ENCODE measurements around the gene NEUROG3. TPM values are rescaled to one million over a fixed set of nuclear protein-coding genes. Genes with fewer than 3 reads are reported as not detected.

NEUROG3 gene
- total and polyA plus RNA-seq, 12 donors, result 0.07 to 0.78 (median 0.38) TPM; not detected in 8

DNA sequence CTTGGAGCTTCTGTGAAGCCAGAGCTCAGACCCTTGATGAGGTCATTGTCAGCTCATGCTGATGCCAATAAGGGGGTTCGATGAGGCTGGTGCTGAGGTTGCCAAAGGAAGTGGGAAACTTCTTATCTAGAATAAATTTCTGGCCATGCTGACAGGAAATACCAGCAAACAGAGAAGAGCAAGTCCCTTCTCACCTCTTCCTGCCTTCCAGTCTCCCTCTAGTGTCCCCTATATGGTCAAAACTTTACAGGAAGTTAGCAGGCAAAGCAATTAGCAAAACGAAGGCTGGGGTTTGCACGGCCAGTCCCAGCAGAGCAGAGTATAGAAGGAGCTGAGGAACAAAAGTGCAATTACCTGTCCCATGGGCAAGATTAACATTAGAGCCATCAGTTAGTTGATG is 15.1 kb upstream of the NEUROG3 start:
- H3K27me3 ChIP-seq, result no peaks in the 10 kb centered on the region
- H3K4me1 ChIP-seq (replicated peaks in 1 of 2), result no peaks in the 10 kb centered on the region
- H3K27ac ChIP-seq, result no peak overlapping the region
- no peak overlapping the region for H3K4me3 ChIP-seq
- no peaks in the 10 kb centered on the region for H3K9me3 ChIP-seq (replicated peaks in 1 of 3)
- 19 to 33% (median 22%) methylated on average over 3 of the region's 3 CpGs for WGBS, 4 donors
- no peak for DNase-seq
- intact Hi-C loops (cut with DNase I), result no loop called here
- no peaks in the 10 kb centered on the region for H3K36me3 ChIP-seq (replicated peaks in 1 of 2)
- TF ChIP-seq POLR2A (IDR thresholded peaks at IDR 0.05), result no peak
- TF ChIP-seq, protein P1, sequence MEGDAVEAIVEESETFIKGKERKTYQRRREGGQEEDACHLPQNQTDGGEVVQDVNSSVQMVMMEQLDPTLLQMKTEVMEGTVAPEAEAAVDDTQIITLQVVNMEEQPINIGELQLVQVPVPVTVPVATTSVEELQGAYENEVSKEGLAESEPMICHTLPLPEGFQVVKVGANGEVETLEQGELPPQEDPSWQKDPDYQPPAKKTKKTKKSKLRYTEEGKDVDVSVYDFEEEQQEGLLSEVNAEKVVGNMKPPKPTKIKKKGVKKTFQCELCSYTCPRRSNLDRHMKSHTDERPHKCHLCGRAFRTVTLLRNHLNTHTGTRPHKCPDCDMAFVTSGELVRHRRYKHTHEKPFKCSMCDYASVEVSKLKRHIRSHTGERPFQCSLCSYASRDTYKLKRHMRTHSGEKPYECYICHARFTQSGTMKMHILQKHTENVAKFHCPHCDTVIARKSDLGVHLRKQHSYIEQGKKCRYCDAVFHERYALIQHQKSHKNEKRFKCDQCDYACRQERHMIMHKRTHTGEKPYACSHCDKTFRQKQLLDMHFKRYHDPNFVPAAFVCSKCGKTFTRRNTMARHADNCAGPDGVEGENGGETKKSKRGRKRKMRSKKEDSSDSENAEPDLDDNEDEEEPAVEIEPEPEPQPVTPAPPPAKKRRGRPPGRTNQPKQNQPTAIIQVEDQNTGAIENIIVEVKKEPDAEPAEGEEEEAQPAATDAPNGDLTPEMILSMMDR (IDR thresholded peaks at IDR 0.05), result no peak

- Histone ChIP-seq H3K4me1 (replicated peaks in 1 of 2) (no peaks in the 10 kb centered on the region), H3K27me3 (no peaks in the 10 kb centered on the region), H3K4me3 (no peak overlapping the region), H3K36me3 (replicated peaks in 1 of 2) (no peaks in the 10 kb centered on the region), H3K9me3 (replicated peaks in 1 of 3) (no peaks in the 10 kb centered on the region), H3K27ac (no peak overlapping the region)
- intact Hi-C loops (cut with DNase I), result no loop called here
- 58 to 78% (median 75%) methylated on average over 3 of the region's 3 CpGs for WGBS, 4 donors
- TF ChIP-seq, protein P1 (IDR thresholded peaks at IDR 0.05), result no peak
- TF ChIP-seq POLR2A (IDR thresholded peaks at IDR 0.05), result no peak
- no peak for DNase-seq
Observed at GRCh38 chr10:69584624-69585023, 11.4 kb upstream of the NEUROG3 start.

DNA sequence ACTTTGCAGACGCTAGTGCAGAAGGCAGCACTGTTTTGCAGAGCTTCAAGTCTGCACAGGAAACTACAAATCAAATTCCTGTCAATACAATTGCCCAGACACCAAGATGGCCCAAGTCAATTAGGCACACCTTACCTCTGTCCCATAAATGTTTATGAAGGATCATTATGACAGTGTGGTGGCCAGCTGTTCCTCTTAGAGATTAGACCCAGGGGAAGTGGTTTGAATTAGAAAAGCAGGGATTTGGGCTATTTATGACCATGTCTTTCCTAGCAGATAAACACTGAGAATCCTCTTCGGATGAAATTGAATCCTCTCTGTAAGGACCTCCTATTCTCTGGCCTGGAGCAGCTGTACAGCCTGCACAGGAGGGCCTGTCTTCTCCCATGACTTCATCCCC is 9.9 kb upstream of the NEUROG3 start:
- no peak for DNase-seq
- H3K27ac ChIP-seq, result no peak overlapping the region
- H3K36me3 ChIP-seq (replicated peaks in 1 of 2), result no peaks in the 10 kb centered on the region
- H3K9me3 ChIP-seq (replicated peaks in 1 of 3), result no peaks in the 10 kb centered on the region
- 11 to 62% (median 53%) methylated on average over 1 to 2 of the region's 2 CpGs for WGBS, 4 donors
- peaks cover 8% of the 10 kb centered on the region for H3K27me3 ChIP-seq
- no peak for TF ChIP-seq POLR2A (IDR thresholded peaks at IDR 0.05)
- TF ChIP-seq, protein P1 (IDR thresholded peaks at IDR 0.05), result no peak
- H3K4me3 ChIP-seq, result no peak overlapping the region
- H3K4me1 ChIP-seq (replicated peaks in 1 of 2), result no peaks in the 10 kb centered on the region
- intact Hi-C loops (cut with DNase I), result no loop called here

DNA sequence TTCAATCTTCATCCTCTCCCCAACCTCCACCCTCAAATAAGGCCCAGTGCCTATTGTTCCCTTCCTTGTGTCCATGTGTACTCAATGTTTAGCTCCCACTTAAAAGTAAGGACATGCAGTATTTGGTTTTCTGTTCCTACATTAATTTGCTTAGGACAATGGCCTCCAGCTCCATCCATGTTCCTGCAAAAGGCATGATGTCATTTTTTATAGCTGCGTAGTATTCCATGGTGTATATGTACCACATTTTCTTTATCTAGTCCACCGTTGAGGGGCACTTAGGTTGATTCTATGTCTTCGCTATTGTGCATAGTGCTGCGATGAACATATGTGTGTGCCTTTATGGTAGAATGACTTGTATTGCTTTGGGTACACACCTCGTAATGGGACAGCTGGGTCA is 7.2 kb upstream of the NEUROG3 start:
- no peak overlapping the region for H3K27ac ChIP-seq
- no peaks in the 10 kb centered on the region for H3K36me3 ChIP-seq (replicated peaks in 1 of 2)
- intact Hi-C loops (cut with DNase I), result no loop called here
- H3K4me3 ChIP-seq, result no peak overlapping the region
- H3K9me3 ChIP-seq (replicated peaks in 1 of 3), result no peaks in the 10 kb centered on the region
- 69 to 85% (median 75%) methylated on average over 5 of the region's 5 CpGs for WGBS, 4 donors
- TF ChIP-seq POLR2A (IDR thresholded peaks at IDR 0.05), result no peak
- DNase-seq, result no peak
- peaks cover 24% of the 10 kb centered on the region for H3K27me3 ChIP-seq
- H3K4me1 ChIP-seq (replicated peaks in 1 of 2), result no peaks in the 10 kb centered on the region

DNA sequence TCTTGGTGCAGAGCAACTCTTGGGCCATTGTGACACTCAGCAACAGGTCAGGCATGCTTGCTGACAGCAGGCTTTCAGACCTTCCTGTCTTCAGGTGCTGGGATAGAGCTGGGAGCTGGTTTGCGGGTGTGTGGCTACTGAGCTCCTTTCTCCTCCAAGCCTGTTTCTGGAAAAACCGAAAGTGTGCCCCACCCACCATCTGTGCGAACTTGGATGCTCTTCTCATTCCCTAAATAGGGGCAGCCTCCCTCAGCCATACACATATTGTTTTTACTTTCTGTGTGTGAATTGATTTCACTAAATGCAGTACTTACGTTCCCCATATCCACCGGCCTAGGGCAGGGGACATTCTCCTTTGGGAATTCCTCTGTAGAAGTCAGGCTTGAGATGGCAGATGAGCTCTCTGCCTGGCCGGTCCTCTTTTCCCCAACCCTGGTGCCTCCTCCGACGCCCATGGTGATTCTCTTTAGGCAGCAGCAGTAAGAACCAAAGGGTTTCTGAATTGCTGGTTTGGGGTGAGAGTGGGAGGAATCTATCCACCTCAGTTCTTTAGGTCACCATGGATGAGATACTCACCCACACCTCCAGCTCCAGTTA is 6.3 kb upstream of the NEUROG3 start:
- 13 to 18% (median 17%) methylated on average over 5 to 8 of the region's 8 CpGs for WGBS, 4 donors
- H3K36me3 ChIP-seq (replicated peaks in 1 of 2), result no peaks in the 10 kb centered on the region
- intact Hi-C loops (cut with DNase I), result no loop called here
- H3K4me1 ChIP-seq (replicated peaks in 1 of 2), result no peaks in the 10 kb centered on the region
- no peak for TF ChIP-seq POLR2A (IDR thresholded peaks at IDR 0.05)
- TF ChIP-seq, protein P1 (IDR thresholded peaks at IDR 0.05), result no peak
- no peak overlapping the region for H3K27ac ChIP-seq
- peaks cover 29% of the 10 kb centered on the region for H3K27me3 ChIP-seq
- no peak overlapping the region for H3K4me3 ChIP-seq
- no peak for DNase-seq
- H3K9me3 ChIP-seq (replicated peaks in 1 of 3), result no peaks in the 10 kb centered on the region

Data from adrenal gland (tissue), 12 donors.